Activated T-cell treated with anti-CD3 and anti-CD28 coated beads, Interleukin-2, amount 50 U/mL, for 1 hour (primary cell): ENCODE measurements around the gene RHPN2.
"Not testable (repeated sequence)": the region's sequence is repeated elsewhere in the genome, so short reads cannot be mapped to it uniquely, and the experiment has no call there.

Experiments
- DNase-seq: peaks from one replicate; pipeline ENCODE4 v3.0.0-alpha.2; 2020

RHPN2 gene

DNA sequence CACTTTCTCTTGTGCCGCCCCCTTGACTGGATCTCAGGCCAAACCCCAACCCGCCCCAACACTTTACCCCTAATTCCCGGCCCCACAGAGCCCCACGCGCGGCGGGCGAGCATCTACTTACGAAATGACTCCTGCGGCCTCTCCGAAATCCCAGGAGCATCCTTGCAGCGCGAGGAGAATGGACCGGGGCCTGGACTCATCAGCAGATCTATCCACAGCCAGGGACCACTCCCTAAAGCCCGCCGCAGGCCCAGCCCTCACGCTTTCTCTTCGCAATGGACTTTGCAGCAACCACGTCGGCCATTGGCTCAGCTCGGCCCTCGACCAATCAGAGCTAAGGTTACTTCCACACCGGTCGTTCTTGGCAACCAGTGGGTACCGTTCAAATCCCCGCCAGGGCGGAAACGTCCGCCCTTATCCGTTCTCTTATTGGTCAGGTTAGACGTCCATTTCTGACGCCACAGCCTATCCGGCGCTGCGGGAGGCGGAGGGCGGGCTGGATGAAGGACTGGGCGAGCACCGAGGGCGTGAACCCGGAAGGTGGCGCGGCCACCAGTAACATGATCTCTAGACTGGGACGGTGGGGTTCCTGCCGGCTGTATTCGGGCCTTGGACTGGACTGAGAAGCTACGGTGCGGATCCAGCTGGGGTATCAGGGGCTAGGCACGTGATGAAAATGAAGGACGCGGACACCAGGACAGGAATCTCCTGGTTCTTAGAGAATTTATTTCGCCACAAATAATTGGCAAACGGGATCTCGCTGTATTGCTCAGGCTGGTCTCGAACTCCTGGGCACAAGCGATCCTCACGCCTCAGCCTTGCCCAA, 92.8 kb downstream of the RHPN2 start, which contains the start of the genes CEP89 and FAAP24:
TSS of gene CEP89 (minus strand) at position 244 of the 826 bp plus-strand sequence. CDS start at position 160, 84 bp downstream.
TSS of gene FAAP24 (plus strand) at position 528 of the 826 bp plus-strand sequence. CDS start 955 bp downstream, outside the sequence.
- DNase-seq = peak; percentile 98

DNA sequence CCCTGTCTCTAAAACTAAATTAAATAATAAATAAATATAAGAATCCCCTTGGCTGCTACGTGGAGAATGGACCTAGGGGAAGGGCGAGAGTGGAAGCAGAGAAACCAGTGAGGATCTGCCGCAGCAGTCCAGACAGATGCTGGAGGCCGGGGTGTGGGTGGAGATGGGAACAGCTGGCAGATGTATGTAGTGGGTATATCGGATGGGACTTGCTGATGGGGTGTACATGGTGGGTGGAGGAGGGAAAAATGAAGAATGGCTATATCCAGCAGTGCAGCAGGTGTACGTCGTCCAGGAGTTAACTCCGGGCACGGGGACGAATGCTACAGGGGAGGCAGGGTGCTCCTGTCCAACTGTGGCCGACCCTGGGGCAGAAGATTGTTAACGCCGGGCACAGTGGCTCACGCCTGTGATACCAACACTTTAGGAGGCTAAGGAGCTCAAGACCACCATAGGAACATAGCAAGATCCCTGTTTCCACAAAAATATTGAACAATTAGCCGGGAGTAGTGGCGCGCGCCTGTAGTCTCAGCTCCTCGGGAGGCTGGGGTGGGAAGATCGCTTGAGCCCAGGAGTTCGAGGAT, 93.6 kb downstream of the RHPN2 start:
- no peak for DNase-seq

DNA sequence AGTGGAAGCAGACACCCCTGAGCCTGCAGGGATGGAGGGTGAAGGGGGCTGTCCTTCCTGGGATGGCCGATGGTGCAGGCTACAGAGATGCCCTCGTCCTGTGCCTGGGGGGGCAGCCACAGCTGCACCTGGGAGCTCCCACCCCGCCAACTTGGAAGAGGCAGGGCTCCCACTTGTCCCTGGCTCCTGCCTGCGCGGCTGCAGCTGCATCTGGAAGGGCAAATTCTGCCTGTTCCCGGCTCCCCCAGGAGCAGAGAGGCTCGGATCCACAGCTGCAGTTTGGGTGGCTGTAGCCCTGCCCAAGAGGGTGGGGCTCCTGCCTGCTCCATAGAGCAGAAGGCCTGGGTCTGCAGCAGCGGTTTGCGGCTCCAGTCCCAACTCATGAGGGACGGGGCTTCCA, 95.1 kb downstream of the RHPN2 start:
- DNase-seq = no peak

DNA sequence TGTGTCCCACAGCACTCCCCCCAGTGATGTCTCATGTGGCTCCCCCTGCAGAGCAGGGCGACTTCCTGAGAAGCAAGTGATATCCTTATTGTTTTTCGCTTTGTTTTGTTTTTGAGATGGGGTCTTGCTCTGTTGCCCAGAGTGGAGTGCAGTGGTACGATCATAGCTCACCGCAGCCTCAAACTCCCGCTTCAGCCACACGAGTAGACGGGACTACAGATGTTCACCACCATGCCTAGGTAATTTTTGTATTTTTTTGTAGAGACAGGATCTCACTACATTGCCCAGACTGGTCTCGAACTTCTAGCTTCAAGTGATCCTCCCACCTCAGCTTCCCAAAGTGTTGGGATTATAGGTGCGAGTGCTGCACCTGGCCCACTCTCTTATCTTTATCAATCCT, 97.9 kb downstream of the RHPN2 start:
- DNase-seq = no peak

DNA sequence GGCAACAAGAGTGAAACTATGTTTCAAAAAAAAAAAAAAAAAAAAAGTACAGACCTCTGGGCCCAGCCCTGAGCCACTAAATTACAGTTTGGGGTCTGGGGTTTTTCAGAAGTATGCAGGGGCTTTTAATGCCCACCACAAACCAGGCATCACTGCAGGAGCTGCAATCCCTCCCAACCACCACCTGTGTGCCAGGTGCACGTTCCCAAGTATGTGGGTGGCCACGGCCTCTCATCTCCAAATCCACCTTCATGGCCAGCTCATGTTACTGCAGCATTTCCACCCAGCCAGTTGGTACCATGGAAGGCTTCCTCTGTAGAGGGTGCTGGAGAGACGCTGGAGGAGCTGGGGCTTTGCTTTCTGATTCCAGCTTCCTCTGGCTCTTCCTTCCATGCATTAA, 119.4 kb downstream of the RHPN2 start:
- DNase-seq = no peak

DNA sequence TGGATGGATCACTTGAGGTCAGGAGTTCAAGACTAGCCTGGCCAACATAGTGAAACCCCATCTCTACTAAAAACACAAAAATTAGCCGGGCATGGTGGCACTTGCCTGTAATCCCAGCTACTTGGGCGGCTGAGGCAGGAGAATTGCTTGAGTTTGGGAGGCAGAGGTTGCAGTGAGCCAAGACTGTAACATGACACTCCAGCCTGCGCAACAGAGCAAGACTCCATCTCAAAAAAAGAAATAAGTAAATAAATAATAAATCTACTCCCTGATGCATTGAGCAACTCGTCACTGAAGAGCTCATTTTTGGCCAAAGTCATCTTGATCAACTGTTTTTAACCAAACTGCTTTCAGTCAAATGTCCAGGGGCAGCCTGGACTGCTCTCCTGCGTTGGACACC, 123.4 kb downstream of the RHPN2 start:
- not testable (repeated sequence) for DNase-seq

DNA sequence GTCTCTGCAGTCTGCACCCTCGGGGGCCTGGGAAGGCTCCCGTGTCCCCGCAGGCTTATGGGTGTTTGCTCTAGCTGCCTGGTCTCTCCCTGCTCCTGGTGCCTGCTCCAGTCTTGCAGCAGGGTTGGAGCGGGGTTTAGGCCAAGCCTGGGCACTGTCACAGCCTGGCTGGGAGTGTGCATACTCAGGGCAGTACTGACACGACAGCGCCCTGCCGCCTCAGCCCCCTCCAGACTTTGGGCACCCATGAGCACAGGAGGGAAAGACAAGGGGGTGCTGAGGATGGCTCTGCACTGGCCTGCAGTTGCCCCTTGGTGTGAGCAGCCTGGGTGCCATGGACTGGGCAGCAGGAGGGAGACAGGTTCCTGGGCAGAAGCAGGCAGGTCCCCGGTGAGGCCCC, 128.6 kb downstream of the RHPN2 start:
- no peak for DNase-seq

DNA sequence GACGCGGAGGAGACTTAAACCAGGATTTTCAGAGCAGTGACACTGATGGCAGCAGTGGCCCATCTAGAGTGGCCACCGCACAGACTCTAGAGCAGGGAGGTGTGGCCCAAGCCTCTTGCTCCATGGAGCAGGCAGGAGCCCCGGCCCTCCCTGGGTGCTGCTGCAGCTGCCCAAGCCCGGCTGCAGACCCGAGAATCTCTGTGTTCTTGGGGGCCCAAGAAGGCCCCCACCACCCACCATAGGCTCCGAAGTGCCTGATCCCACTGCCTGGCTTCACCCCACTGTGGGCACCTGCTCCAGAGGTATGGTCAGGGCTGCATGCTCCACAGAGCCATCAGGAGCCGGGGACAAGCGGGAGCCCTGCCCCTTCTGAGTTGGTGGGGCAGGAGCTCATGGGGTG, 129.1 kb downstream of the RHPN2 start:
- DNase-seq = no peak

DNA sequence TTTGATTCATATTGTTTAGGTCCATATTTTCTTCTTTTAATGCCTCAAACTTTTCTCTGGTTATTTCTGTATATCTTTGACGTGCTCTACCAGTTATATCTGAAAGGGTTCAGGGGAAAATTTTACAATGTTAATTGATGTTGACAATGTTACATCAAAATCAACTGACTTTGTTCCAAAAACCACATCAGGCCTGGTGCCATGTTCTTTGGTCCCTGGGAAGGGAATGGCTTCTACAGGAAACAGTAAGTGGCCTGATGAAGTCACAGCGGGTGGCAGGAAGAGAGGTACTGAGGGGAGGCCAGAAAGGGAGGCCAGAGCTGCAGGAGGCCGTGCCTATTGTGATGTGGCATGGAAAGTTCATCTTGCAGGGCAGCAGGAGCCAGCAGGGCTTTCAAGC, 131.1 kb downstream of the RHPN2 start:
- DNase-seq = no peak

DNA sequence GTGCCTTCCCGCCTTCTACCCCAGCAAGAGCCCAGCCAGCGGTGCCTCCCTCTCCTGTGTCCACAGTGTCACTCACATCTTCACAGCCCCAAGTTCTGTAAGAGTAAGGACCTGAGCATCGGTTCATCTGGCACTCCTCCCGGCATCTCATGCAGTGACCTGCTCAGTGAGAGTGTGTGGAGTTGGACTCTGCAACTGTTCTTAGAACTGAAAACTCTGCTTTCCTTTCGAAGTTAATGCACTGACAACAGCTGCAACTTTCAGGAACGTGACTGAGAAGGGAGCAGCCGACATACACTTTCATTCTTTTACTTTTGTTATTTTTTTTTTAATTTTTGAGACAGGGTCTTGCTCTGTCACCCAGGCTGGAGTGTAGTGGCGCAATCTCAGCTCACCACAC, 134.1 kb downstream of the RHPN2 start:
- DNase-seq = no peak

DNA sequence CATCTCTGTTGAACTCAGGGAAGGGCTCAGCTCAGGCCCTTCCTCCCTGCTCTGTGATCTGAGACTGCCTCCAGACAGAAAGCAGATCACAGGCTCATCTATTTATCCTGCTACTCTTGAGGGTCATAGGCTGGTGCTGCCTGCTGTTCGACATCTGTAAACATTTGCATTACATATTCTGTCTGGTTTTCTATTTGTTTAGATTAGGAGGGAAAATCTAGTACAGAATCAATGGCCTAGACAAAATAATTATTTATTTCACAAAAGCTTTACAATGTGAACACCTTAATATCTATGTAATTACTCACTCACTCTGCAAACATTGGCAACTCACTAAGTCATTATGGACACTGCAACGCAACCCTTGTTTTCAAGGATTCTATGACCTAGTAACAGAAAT, 135.9 kb downstream of the RHPN2 start:
- no peak for DNase-seq
